SK-N-SH (cell line): Measurements from ENCODE around the gene APBB2.
"Not testable (repeated sequence)": the region's sequence is repeated elsewhere in the genome, so short reads cannot be mapped to it uniquely, and the experiment has no call there.

Experiments
- CHD2 ChIP-seq: fragments of 150-350 bp; IDR thresholded peaks from 2 replicates; pipeline ENCODE4 v1.6.1; 2018; ENCODE audit warnings: low read length; ENCODE audit not compliant: partially characterized antibody
- CTCF ChIP-seq: fragments of 200-600 bp; sonication (generic); IDR thresholded peaks from 2 replicates; pipeline ENCODE4 v1.6.1; 2017; ENCODE audit warnings: antibody characterized with exemption, mild to moderate bottlenecking, moderate library complexity
- EP300 ChIP-seq, 2 experiments: IDR thresholded peaks; 2 replicates each; pipeline versions ENCODE4 v1.4.0 to v1.6.1; 2012; ENCODE audit warnings: borderline replicate concordance in 1 of 2, low read depth in 1 of 2, low read length in 1 of 2
- MAX ChIP-seq: IDR thresholded peaks from 2 replicates; pipeline ENCODE4 v1.4.0; 2012; ENCODE audit warnings: low read depth
- MXI1 ChIP-seq: IDR thresholded peaks from 2 replicates; pipeline ENCODE4 v1.6.1; 2012; ENCODE audit warnings: mild to moderate bottlenecking, low read depth, low read length, improper control_type of control experiment
- NRF1 ChIP-seq: IDR thresholded peaks from 2 replicates; pipeline ENCODE4 v1.6.1; 2012; ENCODE audit warnings: low read depth, mild to moderate bottlenecking, low read length
- POLR2AphosphoS5 ChIP-seq: IDR thresholded peaks from 2 replicates; pipeline ENCODE4 v1.6.1; 2012; ENCODE audit warnings: low read depth, low read length
- RAD21 ChIP-seq: IDR thresholded peaks from 2 replicates; pipeline ENCODE4 v1.6.1; 2012; ENCODE audit warnings: mild to moderate bottlenecking, low read length
- RXRA ChIP-seq: IDR thresholded peaks from 2 replicates; pipeline ENCODE4 v1.4.0; 2012; ENCODE audit warnings: low read depth, mild to moderate bottlenecking, borderline replicate concordance
- TAF1 ChIP-seq: IDR thresholded peaks from 2 replicates; pipeline ENCODE4 v1.6.1; 2012; ENCODE audit warnings: low read depth, mild to moderate bottlenecking, low read length, moderate library complexity, borderline replicate concordance
- TCF12 ChIP-seq: IDR thresholded peaks from 2 replicates; pipeline ENCODE4 v1.4.0; 2012
- TF ChIP-seq, protein P1 (sequence below): fragments of 150-350 bp; IDR thresholded peaks from 2 replicates; pipeline ENCODE4 v1.6.1; 2017; ENCODE audit warnings: antibody characterized with exemption, low read length, low read depth, borderline replicate concordance

GRCh38 chr4:40817157-40817556 is 397.2 kb downstream of the APBB2 start:
- not testable (repeated sequence) for TF ChIP-seq TAF1; CHD2; POLR2AphosphoS5; CTCF; RXRA; TCF12; EP300 (IDR thresholded peaks at IDR 0.05; ENCODE audit: borderline replicate concordance in 1 of 2, low read depth in 1 of 2, low read length in 1 of 2); MXI1; NRF1; RAD21; MAX
- TF ChIP-seq, protein P1, sequence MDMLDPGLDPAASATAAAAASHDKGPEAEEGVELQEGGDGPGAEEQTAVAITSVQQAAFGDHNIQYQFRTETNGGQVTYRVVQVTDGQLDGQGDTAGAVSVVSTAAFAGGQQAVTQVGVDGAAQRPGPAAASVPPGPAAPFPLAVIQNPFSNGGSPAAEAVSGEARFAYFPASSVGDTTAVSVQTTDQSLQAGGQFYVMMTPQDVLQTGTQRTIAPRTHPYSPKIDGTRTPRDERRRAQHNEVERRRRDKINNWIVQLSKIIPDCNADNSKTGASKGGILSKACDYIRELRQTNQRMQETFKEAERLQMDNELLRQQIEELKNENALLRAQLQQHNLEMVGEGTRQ, result not testable (repeated sequence)
